ENCODE results near the gene PRKCZ.

DNA sequence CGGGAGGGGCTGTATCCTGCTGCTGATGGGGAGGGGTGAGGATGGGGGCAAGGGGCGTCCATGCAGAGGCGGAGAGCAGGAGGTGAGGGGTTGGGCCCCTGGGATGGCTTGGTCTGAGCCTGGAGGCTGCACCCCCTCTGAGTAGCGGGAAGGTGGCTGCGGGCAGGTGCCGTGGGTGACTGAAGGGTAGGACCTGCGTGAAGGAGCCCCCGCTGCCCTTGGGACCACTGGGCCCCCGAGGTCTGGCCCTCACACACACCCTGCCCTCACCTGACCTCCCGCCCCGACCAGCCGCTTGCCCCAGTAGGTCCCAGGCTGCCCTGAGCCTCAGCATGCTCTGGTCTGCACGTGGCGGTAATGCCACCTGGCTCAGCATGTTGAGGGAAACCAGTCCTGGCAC is 165.1 kb downstream of the PRKCZ start:
- TF ChIP-seq, protein P1, sequence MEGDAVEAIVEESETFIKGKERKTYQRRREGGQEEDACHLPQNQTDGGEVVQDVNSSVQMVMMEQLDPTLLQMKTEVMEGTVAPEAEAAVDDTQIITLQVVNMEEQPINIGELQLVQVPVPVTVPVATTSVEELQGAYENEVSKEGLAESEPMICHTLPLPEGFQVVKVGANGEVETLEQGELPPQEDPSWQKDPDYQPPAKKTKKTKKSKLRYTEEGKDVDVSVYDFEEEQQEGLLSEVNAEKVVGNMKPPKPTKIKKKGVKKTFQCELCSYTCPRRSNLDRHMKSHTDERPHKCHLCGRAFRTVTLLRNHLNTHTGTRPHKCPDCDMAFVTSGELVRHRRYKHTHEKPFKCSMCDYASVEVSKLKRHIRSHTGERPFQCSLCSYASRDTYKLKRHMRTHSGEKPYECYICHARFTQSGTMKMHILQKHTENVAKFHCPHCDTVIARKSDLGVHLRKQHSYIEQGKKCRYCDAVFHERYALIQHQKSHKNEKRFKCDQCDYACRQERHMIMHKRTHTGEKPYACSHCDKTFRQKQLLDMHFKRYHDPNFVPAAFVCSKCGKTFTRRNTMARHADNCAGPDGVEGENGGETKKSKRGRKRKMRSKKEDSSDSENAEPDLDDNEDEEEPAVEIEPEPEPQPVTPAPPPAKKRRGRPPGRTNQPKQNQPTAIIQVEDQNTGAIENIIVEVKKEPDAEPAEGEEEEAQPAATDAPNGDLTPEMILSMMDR (conservative IDR thresholded peaks at IDR 0.05; ENCODE audit: low read depth, low read length) = no peak
- no peak for TF ChIP-seq EZH2 (IDR thresholded peaks at IDR 0.05; ENCODE audit: low read length, unreplicated experiment)

Data from PC-3 (cell line).